Fibroblast of peridontal ligament (primary cell): ENCODE measurements around the gene PRTN3.
"Not testable (repeated sequence)": the region's sequence is repeated elsewhere in the genome, so short reads cannot be mapped to it uniquely, and the experiment has no call there.

Experiments used
- DNase-seq: peaks from one replicate; pipeline ENCODE4 v3.0.0-alpha.2; 2010; ENCODE audit errors: extremely low read depth

PRTN3 gene

GRCh38 chr19:815775-816499 is 24.9 kb upstream of the PRTN3 start:
- DNase-seq = no peak

GRCh38 chr19:816500-816857 is 24.3 kb upstream of the PRTN3 start:
- no peak for DNase-seq

- not testable (repeated sequence) for DNase-seq
Observed at GRCh38 chr19:820212-820611, 20.6 kb upstream of the PRTN3 start.

- no peak for DNase-seq
Observed at GRCh38 chr19:821231-821824, 19.5 kb upstream of the PRTN3 start.

- no peak for DNase-seq
Observed at GRCh38 chr19:821825-822503, 18.8 kb upstream of the PRTN3 start, which contains the start of gene PLPPR3. TSS of gene PLPPR3 (minus strand) at chr19:821955. CDS start at chr19:821559, 396 bp downstream.

- DNase-seq = no peak
Observed at GRCh38 chr19:823565-824121, 17.2 kb upstream of the PRTN3 start.

GRCh38 chr19:824885-825284 is 15.9 kb upstream of the PRTN3 start:
- no peak for DNase-seq

GRCh38 chr19:825897-826644 is 14.7 kb upstream of the PRTN3 start:
- no peak for DNase-seq

- DNase-seq = no peak
Observed at GRCh38 chr19:827314-827709, 13.5 kb upstream of the PRTN3 start.

- no peak for DNase-seq
Observed at GRCh38 chr19:827710-828321, 13.0 kb upstream of the PRTN3 start, which contains the start of gene AZU1. TSS of gene AZU1 (plus strand) at chr19:827837. CDS start at chr19:827847, 10 bp downstream.

- DNase-seq = no peak
Observed at GRCh38 chr19:829129-829758, 11.6 kb upstream of the PRTN3 start.

GRCh38 chr19:831407-832369 is 9.1 kb upstream of the PRTN3 start:
- no peak for DNase-seq

GRCh38 chr19:834216-834615 is 6.6 kb upstream of the PRTN3 start:
- no peak for DNase-seq

GRCh38 chr19:835210-835810 is 5.5 kb upstream of the PRTN3 start:
- no peak for DNase-seq

GRCh38 chr19:842802-843179 is 2.0 kb downstream of the PRTN3 start:
- not testable (repeated sequence) for DNase-seq

- DNase-seq = no peak
Observed at GRCh38 chr19:843180-843835, 2.5 kb downstream of the PRTN3 start.

GRCh38 chr19:843836-844545 is 3.2 kb downstream of the PRTN3 start:
- DNase-seq = no peak

GRCh38 chr19:844546-844971 is 3.8 kb downstream of the PRTN3 start:
- DNase-seq = no peak
